SK-N-SH (cell line): Measurements from ENCODE around the gene TLE5. TPM values are rescaled to one million over a fixed set of nuclear protein-coding genes. Genes with fewer than 3 reads are reported as not detected.

Experiments used
- CTCF ChIA-PET: fragments of 300-600, 350-600 bp; formaldehyde crosslinking; extraction: SDS; loops from one replicate; lab custom pipeline; 2021; lab: Yijun Ruan, JAX
- POLR2A ChIA-PET: fragments of 350-600 bp; sonication (Branson Sonifier 250); formaldehyde crosslinking; extraction: SDS; loops from one replicate; lab custom pipeline; 2020; ENCODE audit warnings: antibody characterized with exemption, inconsistent platforms; lab: Yijun Ruan, JAX
- DNase-seq: peaks from one replicate; pipeline ENCODE4 v3.0.0; 2012
- H2AFZ ChIP-seq: fragments of 200-600 bp; sonication (generic); 2 replicates; pipeline ENCODE4 v1.8.1; 2016; ENCODE audit warnings: antibody characterized with exemption, mild to moderate bottlenecking, low read depth
- H3F3A ChIP-seq: fragments of 200-600 bp; sonication (generic); replicated peaks from 2 replicates; pipeline ENCODE3; 2016; ENCODE audit warnings: antibody characterized with exemption, mild to moderate bottlenecking; ENCODE audit not compliant: insufficient read depth
- H3K27ac ChIP-seq, 2 experiments: fragments of 200-500 bp in 1 of 2; fragments of 200-600 bp in 1 of 2; sonication (Bioruptor generic) in 1 of 2; sonication (generic), shearing (Covaris generic) in 1 of 2; 2 replicates each; pipeline versions ENCODE4 v1.5.1 to v1.6.1; 2014 to 2016; ENCODE audit warnings: low read depth in 2 of 2, inconsistent platforms in 1 of 2, low read length in 1 of 2, mild to moderate bottlenecking in 1 of 2, mixed read lengths in 1 of 2
- H3K27me3 ChIP-seq: fragments of 200-600 bp; sonication (generic), shearing (Covaris generic); 2 replicates; pipeline ENCODE4 v1.6.1; 2016; ENCODE audit warnings: mixed run types; ENCODE audit not compliant: insufficient read depth
- H3K36me3 ChIP-seq, 2 experiments: fragments of 200-500 bp in 1 of 2; fragments of 200-600 bp in 1 of 2; sonication (Bioruptor generic) in 1 of 2; sonication (generic) in 1 of 2; replicated peaks in 1 of 2; 2 replicates each; pipeline versions ENCODE3 to v1.5.1; 2014 to 2016; ENCODE audit warnings: low read length in 1 of 2, mild to moderate bottlenecking in 1 of 2; ENCODE audit not compliant: insufficient read depth in 2 of 2, control insufficient read depth in 1 of 2
- H3K4me1 ChIP-seq, 2 experiments: fragments of 200-500 bp in 1 of 2; fragments of 200-600 bp in 1 of 2; sonication (Bioruptor generic) in 1 of 2; sonication (generic), shearing (Covaris generic) in 1 of 2; 2 replicates each; pipeline versions ENCODE4 v1.5.1 to v1.6.1; 2014 to 2016; ENCODE audit warnings: low read depth in 1 of 2, low read length in 1 of 2, mixed run types in 1 of 2; ENCODE audit not compliant: insufficient read depth in 2 of 2, control insufficient read depth in 1 of 2
- H3K4me2 ChIP-seq: fragments of 200-600 bp; sonication (generic), shearing (Covaris generic); 2 replicates; pipeline ENCODE4 v1.6.1; 2017; ENCODE audit warnings: mixed run types
- H3K4me3 ChIP-seq, 2 experiments: fragments of 200-500 bp in 1 of 2; fragments of 200-600 bp in 1 of 2; sonication (Bioruptor generic) in 1 of 2; sonication (generic), shearing (Covaris generic) in 1 of 2; 2 replicates each; pipeline versions ENCODE4 v1.5.1 to v1.8.1; 2014 to 2016; ENCODE audit warnings: low read depth in 2 of 2, inconsistent platforms in 1 of 2, low read length in 1 of 2, mild to moderate bottlenecking in 1 of 2, mixed read lengths in 1 of 2, moderate library complexity in 1 of 2
- H3K79me2 ChIP-seq: fragments of 200-600 bp; sonication (generic); 2 replicates; pipeline ENCODE4 v1.8.1; 2017; ENCODE audit warnings: mild to moderate bottlenecking; ENCODE audit not compliant: insufficient read depth
- H3K9ac ChIP-seq: fragments of 200-600 bp; sonication (generic); 2 replicates; pipeline ENCODE4 v1.6.1; 2017; ENCODE audit warnings: mixed run types
- H3K9me2 ChIP-seq: fragments of 200-600 bp; sonication (generic); 2 replicates; pipeline ENCODE4 v1.6.1; 2017; ENCODE audit warnings: mixed run types
- H3K9me3 ChIP-seq: fragments of 200-600 bp; sonication (generic); 2 replicates; pipeline ENCODE4 v1.6.1; 2017; ENCODE audit warnings: mixed run types, mild to moderate bottlenecking, moderate library complexity
- H4K20me1 ChIP-seq: fragments of 200-600 bp; sonication (generic); 2 replicates; pipeline ENCODE4 v1.6.1; 2017; ENCODE audit warnings: mild to moderate bottlenecking, mixed run types; ENCODE audit not compliant: insufficient read depth
- ELF1 ChIP-seq: IDR thresholded peaks from 2 replicates; pipeline ENCODE4 v1.4.0; 2012
- EZH2phosphoT487 ChIP-seq: fragments of 200-600 bp; sonication (generic); IDR thresholded peaks from 2 replicates; pipeline ENCODE4 v1.6.1; 2017; ENCODE audit warnings: low read depth, mixed run types, mild to moderate bottlenecking, antibody characterized with exemption, moderate library complexity, borderline replicate concordance
- FOSL2 ChIP-seq: IDR thresholded peaks from 2 replicates; pipeline ENCODE4 v1.4.0; 2012; ENCODE audit warnings: low read depth, mild to moderate bottlenecking, moderate library complexity, borderline replicate concordance
- FOXJ3 ChIP-seq: sonication (generic); formaldehyde crosslinking; IDR thresholded peaks from 2 replicates; pipeline ENCODE4 v1.5.1; 2020; ENCODE audit warnings: mild to moderate bottlenecking, missing genetic modification reagents
- FOXM1 ChIP-seq: IDR thresholded peaks from 2 replicates; pipeline ENCODE4 v1.4.0; 2012; ENCODE audit warnings: low read depth, mild to moderate bottlenecking
- GATA2 ChIP-seq: sonication (generic); formaldehyde crosslinking; IDR thresholded peaks from 2 replicates; pipeline ENCODE4 v1.5.0; 2020; ENCODE audit warnings: mild to moderate bottlenecking, missing genetic modification reagents
- JUND ChIP-seq: IDR thresholded peaks from 2 replicates; pipeline ENCODE4 v1.4.0; 2012
- MEF2A ChIP-seq: IDR thresholded peaks from 2 replicates; pipeline ENCODE4 v1.4.0; 2012; ENCODE audit warnings: low read depth, borderline replicate concordance
- NFIC ChIP-seq: IDR thresholded peaks from 2 replicates; pipeline ENCODE4 v1.4.0; 2012; ENCODE audit warnings: borderline replicate concordance
- PBX3 ChIP-seq: IDR thresholded peaks from 2 replicates; pipeline ENCODE4; 2012
- SIN3A ChIP-seq: IDR thresholded peaks from 2 replicates; pipeline ENCODE4 v1.6.1; 2012; ENCODE audit warnings: low read depth, mild to moderate bottlenecking, low read length, moderate library complexity, borderline replicate concordance
- TAF1 ChIP-seq: IDR thresholded peaks from 2 replicates; pipeline ENCODE4 v1.6.1; 2012; ENCODE audit warnings: low read depth, mild to moderate bottlenecking, low read length, moderate library complexity, borderline replicate concordance
- TEAD4 ChIP-seq: IDR thresholded peaks from 2 replicates; pipeline ENCODE4 v1.4.0; 2012; ENCODE audit warnings: mild to moderate bottlenecking, borderline replicate concordance; ENCODE audit not compliant: insufficient read depth
- USF2 ChIP-seq: fragments of 150-350 bp; IDR thresholded peaks from 2 replicates; pipeline ENCODE4 v1.6.1; 2017; ENCODE audit warnings: antibody characterized with exemption, low read length, low read depth, borderline replicate concordance
- ZBTB33 ChIP-seq: IDR thresholded peaks from 2 replicates; pipeline ENCODE4 v1.4.0; 2012; ENCODE audit warnings: low read depth, borderline replicate concordance
- WGBS: methylation state at CpG from one replicate; pipeline ENCODE4 v1.1.6; 2017; ENCODE audit warnings: low lambda C conversion rate; 5-methylcytosine and 5-hydroxymethylcytosine counted together
- polyA plus RNA-seq, 3 experiments: library from polyadenylated mRNA; depleted of rRNA; stranded (reverse); fragments of >200 nt; gene quantifications; 2 replicates each; pipeline ENCODE4 v1.2.3, GENCODE V29; 2012
- TF ChIP-seq, protein P1 (sequence below): fragments of 200-600 bp; sonication (generic); IDR thresholded peaks from 2 replicates; pipeline ENCODE4 v1.6.1; 2017; ENCODE audit warnings: antibody characterized with exemption, mild to moderate bottlenecking, moderate library complexity

Gene TLE5
- polyA plus RNA-seq, 1 of the 3 experiments (the other 2 are of a cell fraction) = 519 TPM

DNA sequence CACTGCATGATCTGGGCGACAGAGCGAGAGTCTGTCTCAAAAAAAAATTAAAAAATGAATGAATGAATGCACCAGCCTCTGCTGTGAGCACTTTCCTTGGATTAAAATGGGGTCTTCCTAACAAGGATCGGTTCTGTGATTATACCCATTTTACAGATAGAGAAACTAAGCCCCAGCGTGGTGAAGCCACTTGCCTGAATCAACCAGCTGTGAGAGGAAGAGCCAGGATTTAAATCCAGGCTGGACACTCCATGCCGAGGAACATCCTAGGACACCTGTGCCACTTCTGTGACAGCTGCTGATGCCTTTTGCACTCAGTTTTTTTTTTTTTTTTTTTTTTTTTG lies 14.1 kb downstream of the TLE5 start:
- Histone ChIP-seq H3K27ac (no peak overlapping the region), H3K27me3 (no peaks in the 10 kb centered on the region), H3F3A (peaks cover 11% of the 10 kb centered on the region), H3K9me2 (no peaks in the 10 kb centered on the region), H3K4me2 (no peak overlapping the region), H3K4me1 (no peaks in the 10 kb centered on the region; a peak in 1 of 4 replicates), H3K4me3 (no peak overlapping the region), H3K9me3 (no peaks in the 10 kb centered on the region), H3K9ac (no peak overlapping the region), H2AFZ (no peak overlapping the region), H3K79me2 (no peaks in the 10 kb centered on the region), H4K20me1 (no peaks in the 10 kb centered on the region), H3K36me3 (peaks cover 0 to 2% of the 10 kb centered on the region in 2 experiments)
- no peak for TF ChIP-seq ELF1
- no peak for TF ChIP-seq TAF1
- TF ChIP-seq, protein P1, sequence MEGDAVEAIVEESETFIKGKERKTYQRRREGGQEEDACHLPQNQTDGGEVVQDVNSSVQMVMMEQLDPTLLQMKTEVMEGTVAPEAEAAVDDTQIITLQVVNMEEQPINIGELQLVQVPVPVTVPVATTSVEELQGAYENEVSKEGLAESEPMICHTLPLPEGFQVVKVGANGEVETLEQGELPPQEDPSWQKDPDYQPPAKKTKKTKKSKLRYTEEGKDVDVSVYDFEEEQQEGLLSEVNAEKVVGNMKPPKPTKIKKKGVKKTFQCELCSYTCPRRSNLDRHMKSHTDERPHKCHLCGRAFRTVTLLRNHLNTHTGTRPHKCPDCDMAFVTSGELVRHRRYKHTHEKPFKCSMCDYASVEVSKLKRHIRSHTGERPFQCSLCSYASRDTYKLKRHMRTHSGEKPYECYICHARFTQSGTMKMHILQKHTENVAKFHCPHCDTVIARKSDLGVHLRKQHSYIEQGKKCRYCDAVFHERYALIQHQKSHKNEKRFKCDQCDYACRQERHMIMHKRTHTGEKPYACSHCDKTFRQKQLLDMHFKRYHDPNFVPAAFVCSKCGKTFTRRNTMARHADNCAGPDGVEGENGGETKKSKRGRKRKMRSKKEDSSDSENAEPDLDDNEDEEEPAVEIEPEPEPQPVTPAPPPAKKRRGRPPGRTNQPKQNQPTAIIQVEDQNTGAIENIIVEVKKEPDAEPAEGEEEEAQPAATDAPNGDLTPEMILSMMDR = no peak
- no peak for TF ChIP-seq FOXJ3 (CRISPR knock-in tag)
- no peak for TF ChIP-seq GATA2
- TF ChIP-seq TEAD4 = no peak
- TF ChIP-seq FOSL2 = no peak
- TF ChIP-seq EZH2phosphoT487 = no peak
- TF ChIP-seq NFIC = no peak
- TF ChIP-seq USF2 = no peak
- no peak for TF ChIP-seq ZBTB33
- no peak for TF ChIP-seq JUND
- TF ChIP-seq SIN3A = no peak
- no peak for TF ChIP-seq PBX3
- TF ChIP-seq MEF2A = no peak
- TF ChIP-seq FOXM1 = no peak
- DNase-seq = no peak
- WGBS = 82% methylated on average over 5 of the region's 5 CpGs
- ChIA-PET CTCF (interaction anchor here (0.6 to 1.4 kb wide), 2 partner anchors 9 to 11 kb away, joined by 3 to 5 read pairs; no protein-coding TSS in a partner anchor), POLR2A (no interaction called here)
